ENCODE data around the gene PPP1R12A.

PPP1R12A gene

DNA sequence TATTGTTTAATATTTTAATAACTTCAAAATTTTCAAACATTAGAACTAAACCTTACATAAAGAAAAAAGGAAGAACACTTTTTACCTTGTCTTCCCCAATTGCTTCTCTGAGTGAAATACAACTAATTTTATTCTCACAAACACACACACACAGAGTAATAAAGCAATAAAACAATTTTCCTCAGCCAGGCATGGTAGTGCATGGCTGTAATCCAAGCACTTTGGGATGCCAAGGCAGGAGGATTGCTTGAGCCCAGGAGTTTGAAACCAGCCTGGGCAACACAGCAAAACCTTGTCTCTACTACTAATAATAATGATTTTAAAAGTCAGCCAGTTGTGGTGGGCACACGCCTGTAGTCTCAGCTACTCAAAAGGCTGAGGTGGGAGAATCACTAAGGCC, 13.1 kb downstream of the PPP1R12A start:
- no peak for TF ChIP-seq SPI1 (IDR thresholded peaks at IDR 0.05; ENCODE audit: borderline replicate concordance, low read depth)
- TF ChIP-seq GABPA (IDR thresholded peaks at IDR 0.05; ENCODE audit: low read depth), result no peak
- TF ChIP-seq POLR2AphosphoS5 (IDR thresholded peaks at IDR 0.05; ENCODE audit: low read depth), result no peak
- TF ChIP-seq, protein P1, sequence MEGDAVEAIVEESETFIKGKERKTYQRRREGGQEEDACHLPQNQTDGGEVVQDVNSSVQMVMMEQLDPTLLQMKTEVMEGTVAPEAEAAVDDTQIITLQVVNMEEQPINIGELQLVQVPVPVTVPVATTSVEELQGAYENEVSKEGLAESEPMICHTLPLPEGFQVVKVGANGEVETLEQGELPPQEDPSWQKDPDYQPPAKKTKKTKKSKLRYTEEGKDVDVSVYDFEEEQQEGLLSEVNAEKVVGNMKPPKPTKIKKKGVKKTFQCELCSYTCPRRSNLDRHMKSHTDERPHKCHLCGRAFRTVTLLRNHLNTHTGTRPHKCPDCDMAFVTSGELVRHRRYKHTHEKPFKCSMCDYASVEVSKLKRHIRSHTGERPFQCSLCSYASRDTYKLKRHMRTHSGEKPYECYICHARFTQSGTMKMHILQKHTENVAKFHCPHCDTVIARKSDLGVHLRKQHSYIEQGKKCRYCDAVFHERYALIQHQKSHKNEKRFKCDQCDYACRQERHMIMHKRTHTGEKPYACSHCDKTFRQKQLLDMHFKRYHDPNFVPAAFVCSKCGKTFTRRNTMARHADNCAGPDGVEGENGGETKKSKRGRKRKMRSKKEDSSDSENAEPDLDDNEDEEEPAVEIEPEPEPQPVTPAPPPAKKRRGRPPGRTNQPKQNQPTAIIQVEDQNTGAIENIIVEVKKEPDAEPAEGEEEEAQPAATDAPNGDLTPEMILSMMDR (IDR thresholded peaks at IDR 0.05; ENCODE audit: insufficient read depth, low read length), result no peak
- no peak for TF ChIP-seq REST (IDR thresholded peaks at IDR 0.05; ENCODE audit: insufficient replicate concordance, low read depth)
- H3K27ac ChIP-seq (replicated peaks), result no peak overlapping the region
- no peak for DNase-seq (ENCODE audit: low read depth in 1 of 2, low spot score in 1 of 2)
- no peak overlapping the region for H3K4me3 ChIP-seq (replicated peaks; ENCODE audit: insufficient read depth, low read length)
- no peaks in the 10 kb centered on the region for H3K27me3 ChIP-seq (ENCODE audit: insufficient read depth, poor library complexity, severe bottlenecking)

DNA sequence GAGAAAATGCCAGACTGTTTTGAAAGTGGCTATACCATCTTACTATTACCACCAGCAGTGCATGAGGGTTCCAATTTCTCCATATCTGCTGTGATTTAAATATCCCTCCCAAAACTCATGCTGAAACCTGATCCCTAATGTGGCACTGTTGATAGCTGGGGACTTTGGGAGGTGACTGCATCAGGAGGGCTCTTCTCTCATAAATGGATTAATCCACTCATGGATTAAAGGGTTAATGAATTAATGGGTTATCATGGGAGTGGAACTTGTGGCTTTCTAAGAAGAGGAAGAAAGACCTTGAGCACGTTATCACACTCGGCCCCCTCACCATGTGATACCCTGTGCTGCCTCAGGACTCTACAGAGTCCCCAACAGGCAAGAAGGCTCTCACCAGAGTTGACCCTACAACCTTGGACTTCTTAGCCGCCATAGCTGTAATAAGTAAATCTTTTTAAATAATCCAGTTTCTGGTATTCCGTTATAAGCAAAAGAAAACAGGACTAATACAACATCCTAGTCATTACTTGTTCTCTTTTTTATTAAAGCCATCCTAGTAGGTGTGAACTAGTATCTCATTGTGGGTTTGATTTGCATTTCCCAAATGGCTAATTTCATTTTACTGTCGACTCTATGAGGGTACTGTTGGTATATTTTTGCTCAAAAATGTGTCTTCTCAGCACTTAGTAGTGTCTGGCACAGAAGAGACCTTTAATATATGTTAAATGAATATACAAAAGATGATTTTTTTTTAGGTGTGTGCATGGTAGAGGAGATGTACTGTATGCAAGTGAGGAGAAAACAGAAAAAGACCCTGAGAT, 14.3 kb downstream of the PPP1R12A start:
- DNase-seq (ENCODE audit: low read depth in 1 of 2, low spot score in 1 of 2), result peak in 1 of 2 experiments; percentile 21
- H3K27me3 ChIP-seq (ENCODE audit: insufficient read depth, poor library complexity, severe bottlenecking), result no peaks in the 10 kb centered on the region
- no peak for TF ChIP-seq SPI1 (IDR thresholded peaks at IDR 0.05; ENCODE audit: borderline replicate concordance, low read depth)
- no peak for TF ChIP-seq POLR2AphosphoS5 (IDR thresholded peaks at IDR 0.05; ENCODE audit: low read depth)
- TF ChIP-seq REST (IDR thresholded peaks at IDR 0.05; ENCODE audit: insufficient replicate concordance, low read depth), result no peak
- TF ChIP-seq GABPA (IDR thresholded peaks at IDR 0.05; ENCODE audit: low read depth), result no peak
- TF ChIP-seq, protein P1 (IDR thresholded peaks at IDR 0.05; ENCODE audit: insufficient read depth, low read length), result no peak

GRCh38 chr12:79919762-79920161, 15.1 kb downstream of the PPP1R12A start:
- DNase-seq (ENCODE audit: low read depth in 1 of 2, low spot score in 1 of 2), result no peak
- Histone ChIP-seq H3K27ac (replicated peaks) (no peak overlapping the region), H3K4me3 (replicated peaks; ENCODE audit: insufficient read depth, low read length) (no peak overlapping the region), H3K27me3 (ENCODE audit: insufficient read depth, poor library complexity, severe bottlenecking) (no peaks in the 10 kb centered on the region)
- no peak for TF ChIP-seq GABPA (IDR thresholded peaks at IDR 0.05; ENCODE audit: low read depth)
- TF ChIP-seq, protein P1 (IDR thresholded peaks at IDR 0.05; ENCODE audit: insufficient read depth, low read length), result no peak
- TF ChIP-seq REST (IDR thresholded peaks at IDR 0.05; ENCODE audit: insufficient replicate concordance, low read depth), result no peak

More for the DNA sequence above, 14.3 kb downstream of the PPP1R12A start:
- Histone ChIP-seq H3K27ac (replicated peaks) (no peak overlapping the region), H3K4me3 (replicated peaks; ENCODE audit: insufficient read depth, low read length) (no peak overlapping the region)

All from HL-60 (cell line).